K562 (cell line): ENCODE measurements around the gene BCL2L13. TPM values are rescaled to one million over a fixed set of nuclear protein-coding genes. Genes with fewer than 3 reads are reported as not detected.

Source experiments
- ATAC-seq: fragments of 200-7000 bp; cut with Tn5 transposase; 3 replicates; pipeline ENCODE4 v1.9.1; 2020; ENCODE audit warnings: moderate library complexity
- BruUV-seq: library from RNA; stranded (reverse); fragments of 400-500 nt; replicated peaks from 2 replicates; lab custom pipeline; 2021; lab: Mats Ljungman, UMichigan
- CTCF ChIA-PET: fragments of 300-600 bp; formaldehyde crosslinking; extraction: SDS; loops from one replicate; lab custom pipeline; 2021; ENCODE audit warnings: low intra/inter-chr PET ratio; lab: Yijun Ruan, JAX
- POLR2A ChIA-PET: fragments of 300-600, 350-650 bp; sonication (Branson Sonifier 250); formaldehyde crosslinking; extraction: SDS; loops from one replicate; lab custom pipeline; 2021; ENCODE audit warnings: antibody characterized with exemption, inconsistent platforms; lab: Yijun Ruan, JAX
- DNase-seq, 4 experiments: peaks; one replicate each; pipeline versions ENCODE4 v3.0.0 to v3.0.0-alpha.2; 2011 to 2018; ENCODE audit warnings: low spot score in 3 of 4, mixed read lengths in 3 of 4; ENCODE audit errors: extremely low read depth in 1 of 4
- FAIRE-seq: peaks from 2 replicates; lab custom pipeline; 2011; peaks lifted over from hg19 to GRCh38; lab: Jason Lieb, UNC
- H2AFZ ChIP-seq: 2 replicates; pipeline ENCODE4 v1.6.0; 2011; ENCODE audit warnings: low read depth, low read length, control low read depth, inconsistent platforms
- H3K27ac ChIP-seq: fragments of 200-600 bp; 3 replicates; pipeline ENCODE4 v1.8.0; 2011; ENCODE audit warnings: low read depth, mild to moderate bottlenecking, control low read depth, inconsistent platforms, low read length, moderate library complexity, mixed read lengths; ENCODE audit errors: extremely low read depth
- H3K27me3 ChIP-seq, 2 experiments: fragments of 300-600 bp in 1 of 2; 2 replicates in 1 of 2; 3 replicates in 1 of 2; pipeline versions ENCODE4 v1.6.0 to v1.8.0; 2011; ENCODE audit warnings: inconsistent platforms in 2 of 2, low read length in 2 of 2, mild to moderate bottlenecking in 1 of 2, mixed read lengths in 1 of 2, moderate library complexity in 1 of 2; ENCODE audit not compliant: control insufficient read depth in 2 of 2, insufficient read depth in 2 of 2
- H3K36me3 ChIP-seq: fragments of 300-600 bp; 3 replicates; pipeline ENCODE4 v1.8.0; 2011; ENCODE audit warnings: mild to moderate bottlenecking, low read length, inconsistent platforms; ENCODE audit not compliant: control insufficient read depth, insufficient read depth
- H3K4me1 ChIP-seq, 2 experiments: fragments of 200-600 bp in 1 of 2; replicated peaks in 1 of 2; 2 replicates in 1 of 2; 3 replicates in 1 of 2; pipeline versions ENCODE4 v1.5.1 to v1.8.0; 2011; ENCODE audit warnings: inconsistent platforms in 2 of 2, low read length in 2 of 2, mild to moderate bottlenecking in 1 of 2, mixed read lengths in 1 of 2, moderate library complexity in 1 of 2; ENCODE audit not compliant: control insufficient read depth in 2 of 2, insufficient read depth in 2 of 2
- H3K4me2 ChIP-seq: 2 replicates; pipeline ENCODE4 v1.6.1; 2011; ENCODE audit warnings: low read length, control low read depth, inconsistent platforms, mixed read lengths; ENCODE audit not compliant: insufficient read depth
- H3K4me3 ChIP-seq: fragments of 200-600 bp; sonication (generic), shearing (Covaris generic); 2 replicates; pipeline ENCODE4 v1.5.1; 2016; ENCODE audit warnings: control low read depth, inconsistent platforms
- H3K79me2 ChIP-seq: fragments of 200-600 bp; 3 replicates; pipeline ENCODE4 v1.8.0; 2011; ENCODE audit warnings: low read length, inconsistent platforms; ENCODE audit not compliant: control insufficient read depth, insufficient read depth
- H3K9ac ChIP-seq, 2 experiments: 2 replicates each; pipeline versions ENCODE4 v1.6.0 to v1.6.1; 2011; ENCODE audit warnings: low read depth in 2 of 2, low read length in 2 of 2, control low read depth in 1 of 2, inconsistent platforms in 1 of 2, mild to moderate bottlenecking in 1 of 2, mixed read lengths in 1 of 2; ENCODE audit not compliant: insufficient read depth in 1 of 2
- H3K9me1 ChIP-seq: one replicate; pipeline ENCODE4 v1.6.0; 2011; ENCODE audit warnings: inconsistent platforms, mild to moderate bottlenecking, low read length, moderate library complexity; ENCODE audit not compliant: control insufficient read depth, insufficient read depth
- H3K9me3 ChIP-seq: replicated peaks from 2 replicates; pipeline ENCODE4 v1.5.1; 2011; ENCODE audit warnings: low read depth, low read length, inconsistent platforms; ENCODE audit not compliant: control insufficient read depth, insufficient read depth
- H4K20me1 ChIP-seq: replicated peaks from 2 replicates; pipeline ENCODE4 v1.6.1; 2011; ENCODE audit warnings: low read length, inconsistent platforms, mixed read lengths; ENCODE audit not compliant: control insufficient read depth, insufficient read depth
- CEBPB ChIP-seq: fragments of 450-650 bp; IDR thresholded peaks from 2 replicates; pipeline ENCODE4 v1.6.1; 2016; ENCODE audit warnings: missing genetic modification characterization, missing compliant biosample characterization
- CEBPG ChIP-seq, 3 experiments: fragments of 200-800 bp in 1 of 3; sonication (Bioruptor generic) in 1 of 3; sonication (generic) in 1 of 3; formaldehyde crosslinking in 1 of 3; IDR thresholded peaks in 2 of 3; conservative IDR thresholded peaks in 1 of 3; 2 replicates each; pipeline versions ENCODE4 v1.6.1 to v1.8.0; 2016 to 2022; ENCODE audit warnings: missing compliant biosample characterization in 2 of 3, missing genetic modification characterization in 2 of 3, mild to moderate bottlenecking in 1 of 3, missing genetic modification reagents in 1 of 3
- CXXC5 ChIP-seq: fragments of 250-450 bp; sonication (Bioruptor Pico); IDR thresholded peaks from 2 replicates; pipeline ENCODE4 v1.8.0; 2022; ENCODE audit warnings: inconsistent platforms, mild to moderate bottlenecking, moderate library complexity
- HNRNPL ChIP-seq: fragments of 200-400 bp; formaldehyde crosslinking; IDR thresholded peaks from 2 replicates; pipeline ENCODE4 v1.6.1; 2017; ENCODE audit warnings: low read depth, mild to moderate bottlenecking, low read length
- RBM25 ChIP-seq: fragments of 200-400 bp; formaldehyde crosslinking; IDR thresholded peaks from 2 replicates; pipeline ENCODE4 v1.6.1; 2018; ENCODE audit warnings: low read length, low read depth, moderate library complexity; ENCODE audit not compliant: severe bottlenecking
- SMARCE1 ChIP-seq: fragments of 450-650 bp; IDR thresholded peaks from 2 replicates; pipeline ENCODE4 v1.7.1; 2016; ENCODE audit warnings: mild to moderate bottlenecking
- THRB ChIP-seq: fragments of 450-650 bp; formaldehyde crosslinking; conservative IDR thresholded peaks from 2 replicates; pipeline ENCODE4 v1.4.0; 2022; ENCODE audit warnings: mild to moderate bottlenecking, missing genetic modification characterization
- ZBTB11 ChIP-seq, 3 experiments: fragments of 200-800 bp in 1 of 3; fragments of 250-450 bp in 1 of 3; fragments of 450-650 bp in 1 of 3; sonication (Bioruptor Pico) in 1 of 3; sonication (Bioruptor generic) in 1 of 3; formaldehyde crosslinking in 1 of 3; IDR thresholded peaks; 2 replicates each; pipeline versions ENCODE4 v1.6.1 to v1.8.0; 2016 to 2022; ENCODE audit warnings: mild to moderate bottlenecking in 2 of 3, missing genetic modification characterization in 2 of 3, missing compliant biosample characterization in 1 of 3, moderate library complexity in 1 of 3
- ZNF395 ChIP-seq: fragments of 200-800 bp; sonication (Bioruptor generic); IDR thresholded peaks from 2 replicates; pipeline ENCODE4 v1.6.1; 2017; ENCODE audit warnings: missing genetic modification characterization, missing compliant biosample characterization
- WGBS: fragments of 100-300 bp; shearing (Covaris generic); methylation state at CpG from one replicate; pipeline ENCODE4 v1.1.6; 2016; ENCODE audit warnings: low coverage, mixed read lengths; ENCODE audit not compliant: insufficient coverage; ENCODE audit errors: missing lambda C conversion rate; 5-methylcytosine and 5-hydroxymethylcytosine counted together
- in situ Hi-C: fragments of 300-500 bp; cut with MboI; formaldehyde crosslinking; loops from 4 replicates; pipeline ENCODE4 v1.15.0; 2018; ENCODE audit warnings: inconsistent platforms, mixed read lengths
- intact Hi-C: fragments of 100-400 bp; cut with micrococcal nuclease; formaldehyde crosslinking; loops from 2 replicates; pipeline ENCODE4 v1.14.2; 2022
- polyA plus RNA-seq, 8 experiments: library from polyadenylated mRNA; depleted of rRNA in 4 of 8; stranded (reverse) in 5 of 8; unstranded in 3 of 8; fragments of >200 nt; fragmentation: Nextera tagmentation in 2 of 8; fragmentation: Illumina TruSeq in 1 of 8; extraction: Ambion mirVana in 2 of 8; extraction: Trizol in 1 of 8; gene quantifications; 2 replicates each; pipeline versions ENCODE4 v1.2.1 to v1.2.3, GENCODE V29; 2011 to 2014; ENCODE audit warnings: inconsistent platforms in 1 of 8, missing spikeins in 1 of 8
- total RNA-seq, 7 experiments: library from RNA; depleted of rRNA in 6 of 7; stranded (reverse); fragments of >200 nt in 6 of 7; fragmentation: Illumina TruSeq in 2 of 7; extraction: Trizol in 2 of 7; gene quantifications; 2 replicates each; pipeline versions ENCODE4 v1.2.1 to v1.2.3, GENCODE V29; 2011 to 2021; ENCODE audit warnings: low replicate concordance in 1 of 7

The BCL2L13 gene
- total and polyA plus RNA-seq, 9 of the 15 experiments (the other 6 are each of a cell fraction or from before 2014, with no cell fraction given), result 41.5 to 63.4 (median 56.5) TPM

GRCh38 chr22:17674152-17674551 is 35.6 kb downstream of the BCL2L13 start (continued):
- TF ChIP-seq CXXC5 (CRISPR knock-in tag) (peak; percentile 34; the same call in 1 of the 2 replicates), ZNF395 (CRISPR knock-in tag) (no peak), THRB (CRISPR knock-in tag) (no peak), RBM25 (no peak), HNRNPL (no peak), SMARCE1 (no peak)

DNA sequence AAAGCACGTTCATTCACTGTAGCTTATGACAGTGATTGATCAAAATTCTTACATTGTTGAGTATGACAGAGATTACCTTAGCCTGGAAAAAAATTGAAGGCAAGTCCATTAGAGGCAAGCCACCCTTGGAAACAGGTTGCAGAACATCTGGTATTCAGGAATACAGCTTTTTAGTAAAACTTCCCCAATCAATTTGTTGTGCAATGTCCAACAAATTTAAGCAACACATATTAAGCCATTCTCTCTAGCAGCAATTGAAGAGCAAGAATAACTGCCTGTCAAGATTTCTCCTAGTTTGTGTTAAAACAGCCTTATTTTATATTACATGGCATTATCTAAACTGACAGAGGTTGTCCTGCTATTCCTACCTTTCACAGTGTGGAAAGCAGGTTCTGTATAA is 37.0 kb downstream of the BCL2L13 start:
- BruUV-seq, result no TSS peak
- Histone ChIP-seq H2AFZ (no peak overlapping the region), H3K27ac (no peak overlapping the region), H3K4me2 (no peak overlapping the region), H3K79me2 (peaks cover 62% of the 10 kb centered on the region), H4K20me1 (no peaks in the 10 kb centered on the region), H3K27me3 (no peaks in the 10 kb centered on the region), H3K36me3 (peaks cover 6% of the 10 kb centered on the region; the same call in 1 of the 3 replicates), H3K9me1 (no peaks in the 10 kb centered on the region), H3K9ac (no peak overlapping the region), H3K9me3 (no peaks in the 10 kb centered on the region)
- CTCF ChIA-PET, result no interaction called here
- POLR2A ChIA-PET, result interaction anchor here (0.5 to 3.3 kb wide), 6 partner anchors 13 to 122 kb away, joined by 3 to 15 read pairs (median 4); partner anchors contain the start of gene BCL2L13
- ATAC-seq (no peak), FAIRE-seq (no peak), DNase-seq (no peak)
- in situ Hi-C loops (no loop called here), intact Hi-C loops (no loop called here)
- TF ChIP-seq CEBPG (CRISPR knock-in tag; IDR thresholded peaks at IDR 0.05) (no peak), CEBPG (tag; conservative IDR thresholded peaks at IDR 0.05 in 1 of 2, IDR thresholded peaks at IDR 0.05 in 1 of 2) (peak; percentile 51 to 84; a peak in 3 of 4 replicates), ZBTB11 (CRISPR knock-in tag; IDR thresholded peaks at IDR 0.05) (no peak), CEBPB (tag) (peak; percentile 65)
- TF ChIP-seq, all 486 proteins: peak for 2
- no peak overlapping the region for H3K4me3 ChIP-seq
- 46% methylated on average over 1 of the region's 1 CpG for WGBS
- H3K4me1 ChIP-seq, result peaks cover 9 to 26% of the 10 kb centered on the region in 2 experiments; a peak in 4 of 5 replicates
